Measurements from ENCODE around the gene KCTD3. TPM values are rescaled to one million over a fixed set of nuclear protein-coding genes. Genes with fewer than 3 reads are reported as not detected.

KCTD3 gene
- polyA plus RNA-seq, 3 donors: 5.9 to 8.7 (median 6.7) TPM

DNA sequence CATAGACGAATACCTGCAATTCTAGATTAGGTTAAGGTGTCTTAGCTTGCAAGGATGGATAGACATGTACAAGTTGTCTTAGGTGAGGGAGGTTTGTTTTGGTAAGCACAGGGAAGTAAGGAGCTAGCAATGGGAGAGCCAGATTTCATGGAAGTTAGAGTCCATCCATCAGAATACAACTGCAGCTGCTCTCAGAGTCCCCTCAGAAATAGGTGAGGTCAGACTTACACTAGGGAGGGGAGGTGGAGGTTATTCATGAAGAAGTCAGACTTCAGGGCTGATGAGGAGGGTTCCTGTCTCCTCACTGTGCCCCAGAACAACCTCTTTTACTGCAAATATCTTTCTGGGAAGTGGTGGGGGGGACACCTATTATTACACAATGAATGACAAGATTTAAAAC lies 85.3 kb downstream of the KCTD3 start:
- Mint-ChIP-seq H3K4me3 (no peak overlapping the region), H3K27ac (no peak overlapping the region), H3K27me3 (ENCODE audit: low read depth in 3 of 3) (peaks cover 3 to 8% (median 4%) of the 10 kb centered on the region in 3 donors), H3K9me3 (peaks cover 0 to 4% (median 0%) of the 10 kb centered on the region in 7 donors), H3K36me3 (no peaks in the 10 kb centered on the region), H3K4me1 (no peaks in the 10 kb centered on the region)
- Histone ChIP-seq H3K9ac (ENCODE audit: insufficient read depth, low read length, poor library complexity, severe bottlenecking) (no peak overlapping the region), H3K27ac (ENCODE audit: low read depth in 1 of 2, low read length in 2 of 2) (no peak overlapping the region), H3K4me2 (replicated peaks; ENCODE audit: extremely low read depth, low read length, poor library complexity, severe bottlenecking) (no peak overlapping the region), H3K36me3 (replicated peaks in 1 of 2; ENCODE audit: control insufficient read depth in 1 of 2, insufficient read depth in 2 of 2, low read length in 2 of 2) (no peaks in the 10 kb centered on the region), H3K4me3 (replicated peaks in 1 of 3; ENCODE audit: low read depth in 2 of 3, low read length in 3 of 3) (no peak overlapping the region), H3K79me2 (ENCODE audit: insufficient read depth, low read length) (no peaks in the 10 kb centered on the region), H3K27me3 (ENCODE audit: control insufficient read depth in 2 of 2, insufficient read depth in 2 of 2, low read length in 2 of 2) (no peaks in the 10 kb centered on the region), H2AFZ (ENCODE audit: insufficient read depth, low read depth, low read length, poor library complexity, severe bottlenecking) (no peak overlapping the region), H3K4me1 (ENCODE audit: control insufficient read depth in 1 of 2, insufficient read depth in 2 of 2, low read length in 2 of 2) (no peaks in the 10 kb centered on the region), H3K9me3 (replicated peaks in 1 of 2; ENCODE audit: control insufficient read depth in 1 of 2, insufficient read depth in 1 of 2, low read length in 2 of 2) (no peaks in the 10 kb centered on the region), H4K20me1 (ENCODE audit: insufficient read depth, low read length) (no peaks in the 10 kb centered on the region)
- no peak for DNase-seq
- intact Hi-C loops (cut with micrococcal nuclease): no loop called here
- TF ChIP-seq, protein P1, sequence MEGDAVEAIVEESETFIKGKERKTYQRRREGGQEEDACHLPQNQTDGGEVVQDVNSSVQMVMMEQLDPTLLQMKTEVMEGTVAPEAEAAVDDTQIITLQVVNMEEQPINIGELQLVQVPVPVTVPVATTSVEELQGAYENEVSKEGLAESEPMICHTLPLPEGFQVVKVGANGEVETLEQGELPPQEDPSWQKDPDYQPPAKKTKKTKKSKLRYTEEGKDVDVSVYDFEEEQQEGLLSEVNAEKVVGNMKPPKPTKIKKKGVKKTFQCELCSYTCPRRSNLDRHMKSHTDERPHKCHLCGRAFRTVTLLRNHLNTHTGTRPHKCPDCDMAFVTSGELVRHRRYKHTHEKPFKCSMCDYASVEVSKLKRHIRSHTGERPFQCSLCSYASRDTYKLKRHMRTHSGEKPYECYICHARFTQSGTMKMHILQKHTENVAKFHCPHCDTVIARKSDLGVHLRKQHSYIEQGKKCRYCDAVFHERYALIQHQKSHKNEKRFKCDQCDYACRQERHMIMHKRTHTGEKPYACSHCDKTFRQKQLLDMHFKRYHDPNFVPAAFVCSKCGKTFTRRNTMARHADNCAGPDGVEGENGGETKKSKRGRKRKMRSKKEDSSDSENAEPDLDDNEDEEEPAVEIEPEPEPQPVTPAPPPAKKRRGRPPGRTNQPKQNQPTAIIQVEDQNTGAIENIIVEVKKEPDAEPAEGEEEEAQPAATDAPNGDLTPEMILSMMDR (IDR thresholded peaks at IDR 0.05): no peak
- no CpG with 5 or more reads among the region's 1 CpG for WGBS (ENCODE audit: insufficient coverage)

DNA sequence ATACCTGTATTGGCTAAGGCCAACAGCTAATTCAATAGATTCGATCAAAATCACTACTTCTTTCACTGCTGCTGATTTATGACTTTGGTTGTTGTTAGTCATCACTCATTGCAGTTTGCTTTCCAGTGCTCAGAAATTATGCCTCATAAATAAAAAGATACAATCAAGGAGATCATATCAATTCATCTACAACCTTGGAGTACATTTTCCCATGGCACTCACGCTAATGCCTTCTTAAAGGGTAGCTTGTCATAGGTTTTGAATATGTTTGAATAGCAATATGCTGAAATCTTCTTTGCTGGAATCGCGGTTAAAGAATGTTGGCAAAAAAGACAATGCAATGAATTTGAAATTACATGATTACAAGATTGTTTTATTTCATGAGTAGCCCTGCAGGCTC lies 89.9 kb downstream of the KCTD3 start:
- 93% methylated on average over 2 of the region's 4 CpGs for WGBS (ENCODE audit: insufficient coverage)
- TF ChIP-seq, protein P1 (IDR thresholded peaks at IDR 0.05): no peak
- H3K27ac ChIP-seq (ENCODE audit: low read depth in 1 of 2, low read length in 2 of 2): no peak overlapping the region
- DNase-seq: no peak
- no peak overlapping the region for H3K4me3 ChIP-seq (replicated peaks in 1 of 3; ENCODE audit: low read depth in 2 of 3, low read length in 3 of 3)
- H3K4me2 ChIP-seq (replicated peaks; ENCODE audit: extremely low read depth, low read length, poor library complexity, severe bottlenecking): no peak overlapping the region
- H3K36me3 ChIP-seq (replicated peaks in 1 of 2; ENCODE audit: control insufficient read depth in 1 of 2, insufficient read depth in 2 of 2, low read length in 2 of 2): no peaks in the 10 kb centered on the region
- Mint-ChIP-seq H3K27ac (no peak overlapping the region), H3K36me3 (no peaks in the 10 kb centered on the region), H3K27me3 (ENCODE audit: low read depth in 3 of 3) (peaks cover 0 to 4% (median 2%) of the 10 kb centered on the region in 3 donors), H3K9me3 (peaks cover 0 to 2% (median 0%) of the 10 kb centered on the region in 7 donors), H3K4me3 (no peak overlapping the region), H3K4me1 (no peaks in the 10 kb centered on the region)
- no peaks in the 10 kb centered on the region for H4K20me1 ChIP-seq (ENCODE audit: insufficient read depth, low read length)
- intact Hi-C loops (cut with micrococcal nuclease): no loop called here
- no peaks in the 10 kb centered on the region for H3K4me1 ChIP-seq (ENCODE audit: control insufficient read depth in 1 of 2, insufficient read depth in 2 of 2, low read length in 2 of 2)
- no peak overlapping the region for H2AFZ ChIP-seq (ENCODE audit: insufficient read depth, low read depth, low read length, poor library complexity, severe bottlenecking)
- no peak overlapping the region for H3K9ac ChIP-seq (ENCODE audit: insufficient read depth, low read length, poor library complexity, severe bottlenecking)
- H3K79me2 ChIP-seq (ENCODE audit: insufficient read depth, low read length): no peaks in the 10 kb centered on the region
- no peaks in the 10 kb centered on the region for H3K27me3 ChIP-seq (ENCODE audit: control insufficient read depth in 2 of 2, insufficient read depth in 2 of 2, low read length in 2 of 2)
- H3K9me3 ChIP-seq (replicated peaks in 1 of 2; ENCODE audit: control insufficient read depth in 1 of 2, insufficient read depth in 1 of 2, low read length in 2 of 2): no peaks in the 10 kb centered on the region

Measured in CD14-positive monocyte (primary cell).